CD4-positive, alpha-beta T cell (primary cell): ENCODE measurements around the gene SNX24. TPM values are rescaled to one million over a fixed set of nuclear protein-coding genes. Genes with fewer than 3 reads are reported as not detected.

Experiments
- ATAC-seq: fragments of 200-7000 bp; cut with Tn5 transposase; one replicate; pipeline ENCODE4 v1.10.0; 2022; ENCODE audit warnings: mild to moderate bottlenecking; ENCODE audit not compliant: poor library complexity
- CTCF ChIA-PET: fragments of 350-600 bp; sonication (Branson Sonifier 250); formaldehyde crosslinking; loops from one replicate; lab custom pipeline; 2021; ENCODE audit warnings: antibody characterized with exemption, inconsistent platforms; lab: Charles Lee
- POLR2A ChIA-PET: fragments of 350-600 bp; sonication (Branson Sonifier 250); formaldehyde crosslinking; loops from one replicate; lab custom pipeline; 2021; ENCODE audit warnings: antibody characterized with exemption, inconsistent platforms; lab: Charles Lee
- DNase-seq, 14 experiments: peaks; one replicate each; pipeline ENCODE4 v3.0.0-alpha.2; 2013 to 2020; ENCODE audit warnings: mixed read lengths in 2 of 14
- H3K27ac ChIP-seq, 2 donors: one replicate each; pipeline versions ENCODE4 v1.5.1 to v1.7.0; 2013; ENCODE audit warnings: low read length in 2 of 2, low read depth in 1 of 2, mild to moderate bottlenecking in 1 of 2
- H3K27me3 ChIP-seq, 2 experiments: 1 replicate in 1 of 2; 2 replicates in 1 of 2; pipeline versions ENCODE4 v1.6.1 to v1.7.0; 2013; ENCODE audit warnings: low read length in 2 of 2, control low read depth in 1 of 2, mild to moderate bottlenecking in 1 of 2, moderate library complexity in 1 of 2; ENCODE audit not compliant: insufficient read depth in 2 of 2, control insufficient read depth in 1 of 2
- H3K36me3 ChIP-seq: one replicate; pipeline ENCODE4 v1.6.1; 2013; ENCODE audit warnings: low read length, control low read depth; ENCODE audit not compliant: insufficient read depth
- H3K4me1 ChIP-seq: one replicate; pipeline ENCODE4 v1.6.1; 2013; ENCODE audit warnings: low read length, control low read depth; ENCODE audit not compliant: insufficient read depth
- H3K4me3 ChIP-seq: one replicate; pipeline ENCODE4 v1.5.1; 2013; ENCODE audit warnings: mild to moderate bottlenecking, low read length, moderate library complexity
- H3K9me3 ChIP-seq, 2 experiments: 1 replicate in 1 of 2; 2 replicates in 1 of 2; pipeline versions ENCODE4 v1.6.1 to v1.7.0; 2013; ENCODE audit warnings: low read length in 2 of 2, mild to moderate bottlenecking in 2 of 2, control low read depth in 1 of 2, moderate library complexity in 1 of 2; ENCODE audit not compliant: control insufficient read depth in 1 of 2, insufficient read depth in 1 of 2
- H3K27ac Mint-ChIP-seq: one replicate; pipeline ENCODE4 v1.8.0; 2020; ENCODE audit warnings: mixed read lengths
- H3K27me3 Mint-ChIP-seq: one replicate; pipeline ENCODE4 v1.8.0; 2021; ENCODE audit warnings: mixed read lengths
- H3K36me3 Mint-ChIP-seq: one replicate; pipeline ENCODE4 v1.8.0; 2021; ENCODE audit warnings: low read depth, mixed read lengths
- H3K4me1 Mint-ChIP-seq: one replicate; pipeline ENCODE4 v1.8.0; 2021; ENCODE audit warnings: low read depth, mixed read lengths
- H3K4me3 Mint-ChIP-seq: one replicate; pipeline ENCODE4 v1.8.0; 2020; ENCODE audit warnings: mild to moderate bottlenecking, mixed read lengths
- H3K9me3 Mint-ChIP-seq: one replicate; pipeline ENCODE4 v1.8.0; 2020; ENCODE audit warnings: mixed read lengths
- CTCF ChIP-seq: fragments of 200-600 bp; IDR thresholded peaks from one replicate; pipeline ENCODE4 v1.8.0; 2022; ENCODE audit warnings: antibody characterized with exemption, mild to moderate bottlenecking
- intact Hi-C, 2 experiments: fragments of 100-400 bp; cut with DNase I in 1 of 2; cut with micrococcal nuclease in 1 of 2; formaldehyde crosslinking; loops; one replicate each; pipeline versions ENCODE4 v1.15.1 to v1.9.0; 2023 to 2025; cut with DNase I, micrococcal nuclease
- total RNA-seq, 174 experiments: library from RNA in 2 of 174; stranded (reverse) in 2 of 174; gene quantifications; one replicate each; pipeline ENCODE4 v1.2.3 and lab custom pipeline; 2021 to 2026

Gene SNX24
- total RNA-seq, 2 experiments from 2014 or later, result 2.3 to 3.0 TPM

DNA sequence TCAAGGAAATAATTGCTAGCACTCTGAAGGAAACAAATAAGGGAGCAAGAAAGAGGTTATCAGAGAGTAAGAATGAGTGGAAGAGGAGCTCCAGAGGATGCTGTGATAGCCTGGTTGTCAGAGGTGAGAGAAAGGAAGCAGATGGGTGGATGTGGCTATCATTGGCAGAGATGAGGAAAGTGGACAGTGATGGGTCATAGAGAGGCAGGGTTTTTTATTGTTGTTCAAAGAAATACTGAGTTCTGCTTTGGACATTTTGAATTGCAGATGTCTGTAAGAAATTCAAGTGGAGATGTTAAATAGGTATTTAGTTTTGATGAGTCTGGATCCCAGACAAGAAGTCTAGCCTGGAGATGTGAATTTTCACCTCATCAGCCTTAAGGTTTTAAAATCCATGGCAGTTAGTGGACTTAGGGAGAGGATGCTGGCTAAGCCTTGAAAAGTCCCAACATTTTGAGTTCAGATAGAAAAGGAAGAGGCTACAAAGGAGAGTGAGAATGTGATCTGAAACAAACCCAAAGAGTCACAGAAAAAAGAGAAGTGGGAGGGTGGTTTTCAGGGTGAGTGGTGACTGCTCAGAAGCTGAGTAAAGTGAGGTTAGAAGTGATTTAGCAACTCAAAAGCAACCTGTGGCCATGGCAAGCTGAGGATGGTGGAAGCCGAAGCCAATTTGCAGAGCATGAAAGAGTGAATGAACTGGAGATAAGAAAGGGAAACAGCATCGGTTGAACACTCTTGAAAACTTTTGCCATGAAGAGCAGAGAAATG, 140.7 kb downstream of the SNX24 start:
- no peak overlapping the region for H3K27ac ChIP-seq
- intact Hi-C loops, result no loop called here
- H3K27me3 ChIP-seq, result no peaks in the 10 kb centered on the region
- no peaks in the 10 kb centered on the region for H3K4me1 ChIP-seq
- no peak overlapping the region for H3K4me3 ChIP-seq
- ChIA-PET CTCF (no interaction called here), POLR2A (no interaction called here)
- no peak for TF ChIP-seq CTCF
- Mint-ChIP-seq H3K4me1 (no peaks in the 10 kb centered on the region), H3K27ac (no peak overlapping the region), H3K9me3 (no peaks in the 10 kb centered on the region), H3K27me3 (no peaks in the 10 kb centered on the region), H3K4me3 (no peak overlapping the region), H3K36me3 (no peaks in the 10 kb centered on the region)
- no peak for ATAC-seq
- peak in 1 of 14 experiments; percentile 1 for DNase-seq
- H3K9me3 ChIP-seq, result no peaks in the 10 kb centered on the region
- H3K36me3 ChIP-seq, result no peaks in the 10 kb centered on the region

DNA sequence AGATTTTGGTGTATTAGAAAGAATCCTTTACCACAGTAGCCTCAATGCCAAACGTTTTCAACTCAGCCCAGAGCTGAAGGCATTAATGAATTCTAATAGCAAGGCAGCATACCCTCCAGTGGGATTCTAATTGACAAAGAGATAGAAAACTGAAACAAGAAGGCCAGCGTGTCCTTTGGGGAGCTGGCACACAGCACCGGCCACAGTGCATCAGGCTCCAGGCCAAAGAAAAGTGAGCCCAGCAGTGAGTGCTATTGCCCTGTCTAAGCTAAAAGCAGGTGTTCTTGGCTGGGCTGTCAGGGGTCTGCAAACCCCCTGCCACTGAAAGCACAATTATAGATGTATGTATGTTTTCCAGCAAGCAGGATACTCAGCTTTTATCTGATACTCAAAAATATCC, 150.7 kb downstream of the SNX24 start:
- no peak for TF ChIP-seq CTCF
- ChIA-PET POLR2A (no interaction called here), CTCF (no interaction called here)
- Histone ChIP-seq H3K27me3 (no peaks in the 10 kb centered on the region), H3K36me3 (no peaks in the 10 kb centered on the region), H3K4me3 (no peak overlapping the region), H3K4me1 (no peaks in the 10 kb centered on the region), H3K27ac (no peak overlapping the region), H3K9me3 (no peaks in the 10 kb centered on the region)
- Mint-ChIP-seq H3K27me3 (no peaks in the 10 kb centered on the region), H3K36me3 (no peaks in the 10 kb centered on the region), H3K4me3 (no peak overlapping the region), H3K27ac (no peak overlapping the region), H3K4me1 (no peaks in the 10 kb centered on the region), H3K9me3 (no peaks in the 10 kb centered on the region)
- DNase-seq, result no peak
- no peak for ATAC-seq
- intact Hi-C loops, result loop anchor here in 1 of 2 experiments (10.0 kb wide), 1 partner anchor 291 kb away; no protein-coding TSS in a partner anchor

DNA sequence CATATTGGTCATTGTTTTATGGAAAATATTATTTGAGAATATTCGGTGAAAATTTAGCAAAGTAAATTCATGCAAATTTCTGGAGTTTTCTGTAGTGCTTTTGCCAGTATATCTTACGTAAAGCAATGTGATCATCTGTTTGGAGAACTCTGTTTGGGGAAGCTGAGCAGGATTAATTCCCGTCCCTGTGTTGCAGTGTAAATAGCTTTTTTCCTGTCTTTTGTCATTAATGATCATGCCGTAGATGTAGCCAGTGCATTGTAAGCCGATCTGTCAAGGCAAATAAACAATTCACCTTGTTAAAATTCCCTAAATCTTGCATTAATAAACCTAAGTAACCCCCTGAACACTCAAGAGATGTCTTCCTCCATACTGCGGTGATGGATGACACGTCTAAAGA, 151.9 kb downstream of the SNX24 start:
- POLR2A ChIA-PET, result no interaction called here

More for the DNA sequence above, 151.9 kb downstream of the SNX24 start:
- ATAC-seq (no peak), DNase-seq (no peak)
- no peak overlapping the region for H3K4me3 Mint-ChIP-seq
- H3K27me3 ChIP-seq, result no peaks in the 10 kb centered on the region
- H3K36me3 ChIP-seq, result no peaks in the 10 kb centered on the region
- no peaks in the 10 kb centered on the region for H3K36me3 Mint-ChIP-seq
- no peak overlapping the region for H3K27ac Mint-ChIP-seq
- H3K4me1 ChIP-seq, result no peaks in the 10 kb centered on the region
- no peaks in the 10 kb centered on the region for H3K9me3 Mint-ChIP-seq
- no peaks in the 10 kb centered on the region for H3K27me3 Mint-ChIP-seq
- no peaks in the 10 kb centered on the region for H3K4me1 Mint-ChIP-seq
- CTCF ChIA-PET, result no interaction called here
- H3K4me3 ChIP-seq, result no peak overlapping the region
- intact Hi-C loops, result loop anchor here in 1 of 2 experiments (10.0 kb wide), 1 partner anchor 292 kb away; no protein-coding TSS in a partner anchor
- H3K9me3 ChIP-seq, result no peaks in the 10 kb centered on the region
- H3K27ac ChIP-seq, result no peak overlapping the region
- no peak for TF ChIP-seq CTCF
